Measurements from ENCODE around the gene OSBPL10.
"Not testable (repeated sequence)": the region's sequence is repeated elsewhere in the genome, so short reads cannot be mapped to it uniquely, and the experiment has no call there.

OSBPL10 gene, protein sequence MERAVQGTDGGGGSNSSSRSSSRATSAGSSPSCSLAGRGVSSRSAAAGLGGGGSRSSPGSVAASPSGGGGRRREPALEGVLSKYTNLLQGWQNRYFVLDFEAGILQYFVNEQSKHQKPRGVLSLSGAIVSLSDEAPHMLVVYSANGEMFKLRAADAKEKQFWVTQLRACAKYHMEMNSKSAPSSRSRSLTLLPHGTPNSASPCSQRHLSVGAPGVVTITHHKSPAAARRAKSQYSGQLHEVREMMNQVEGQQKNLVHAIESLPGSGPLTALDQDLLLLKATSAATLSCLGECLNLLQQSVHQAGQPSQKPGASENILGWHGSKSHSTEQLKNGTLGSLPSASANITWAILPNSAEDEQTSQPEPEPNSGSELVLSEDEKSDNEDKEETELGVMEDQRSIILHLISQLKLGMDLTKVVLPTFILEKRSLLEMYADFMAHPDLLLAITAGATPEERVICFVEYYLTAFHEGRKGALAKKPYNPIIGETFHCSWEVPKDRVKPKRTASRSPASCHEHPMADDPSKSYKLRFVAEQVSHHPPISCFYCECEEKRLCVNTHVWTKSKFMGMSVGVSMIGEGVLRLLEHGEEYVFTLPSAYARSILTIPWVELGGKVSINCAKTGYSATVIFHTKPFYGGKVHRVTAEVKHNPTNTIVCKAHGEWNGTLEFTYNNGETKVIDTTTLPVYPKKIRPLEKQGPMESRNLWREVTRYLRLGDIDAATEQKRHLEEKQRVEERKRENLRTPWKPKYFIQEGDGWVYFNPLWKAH

GRCh38 chr3:31981206-31982181, at the start of gene OSBPL10, which contains the start of gene ZNF860:
OSBPL10 (minus strand) TSS chr3:31981262; CDS start chr3:31981179, 83 bp downstream.
ZNF860 (plus strand) TSS chr3:31981750; CDS start chr3:31989080, 7,330 bp downstream.
- DNase-seq = no peak

- no peak for DNase-seq
These were observed 45.5 kb upstream of the OSBPL10 start for GRCh38 chr3:32026593-32026992.

GRCh38 chr3:32022947-32023346, 41.9 kb upstream of the OSBPL10 start:
- DNase-seq = no peak

DNA sequence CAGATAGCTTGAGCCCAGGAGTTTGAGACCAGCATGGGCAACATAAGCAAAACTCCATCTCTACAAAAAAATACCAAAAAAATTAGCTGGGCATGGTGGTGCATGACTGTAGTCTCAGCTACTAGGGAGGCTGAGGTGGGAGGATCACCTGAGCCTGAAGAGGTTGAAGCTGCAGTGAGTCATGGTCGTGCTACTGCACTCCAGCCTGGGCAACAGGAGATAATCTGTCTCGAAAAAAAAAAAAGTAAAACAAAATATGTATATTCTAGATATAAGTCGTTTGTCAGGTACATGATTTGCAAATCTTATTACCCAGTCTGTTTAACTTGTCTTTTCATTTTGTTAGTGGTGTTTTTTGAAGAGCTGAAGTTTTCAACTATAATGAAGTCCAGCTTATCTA, 40.7 kb upstream of the OSBPL10 start:
- no peak for DNase-seq

DNA sequence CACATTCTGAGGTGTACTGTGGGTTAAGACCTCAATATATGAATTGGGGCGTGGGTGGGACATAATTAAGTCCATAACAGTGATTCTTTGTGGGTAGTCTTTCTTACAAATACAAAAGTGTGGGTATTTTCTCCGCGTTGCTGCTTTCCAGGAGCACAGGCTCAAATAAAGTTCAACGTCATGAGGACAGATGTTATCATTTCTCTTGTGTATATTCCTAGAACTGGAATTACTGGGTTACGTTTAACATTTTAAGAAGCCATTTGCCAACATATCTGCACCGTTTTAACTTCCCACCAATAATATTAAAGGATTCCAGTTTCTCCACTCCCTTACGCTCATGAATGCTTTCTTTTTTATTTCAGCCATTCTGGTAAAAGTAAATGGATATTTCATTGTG, 40.1 kb upstream of the OSBPL10 start:
- DNase-seq = no peak

DNA sequence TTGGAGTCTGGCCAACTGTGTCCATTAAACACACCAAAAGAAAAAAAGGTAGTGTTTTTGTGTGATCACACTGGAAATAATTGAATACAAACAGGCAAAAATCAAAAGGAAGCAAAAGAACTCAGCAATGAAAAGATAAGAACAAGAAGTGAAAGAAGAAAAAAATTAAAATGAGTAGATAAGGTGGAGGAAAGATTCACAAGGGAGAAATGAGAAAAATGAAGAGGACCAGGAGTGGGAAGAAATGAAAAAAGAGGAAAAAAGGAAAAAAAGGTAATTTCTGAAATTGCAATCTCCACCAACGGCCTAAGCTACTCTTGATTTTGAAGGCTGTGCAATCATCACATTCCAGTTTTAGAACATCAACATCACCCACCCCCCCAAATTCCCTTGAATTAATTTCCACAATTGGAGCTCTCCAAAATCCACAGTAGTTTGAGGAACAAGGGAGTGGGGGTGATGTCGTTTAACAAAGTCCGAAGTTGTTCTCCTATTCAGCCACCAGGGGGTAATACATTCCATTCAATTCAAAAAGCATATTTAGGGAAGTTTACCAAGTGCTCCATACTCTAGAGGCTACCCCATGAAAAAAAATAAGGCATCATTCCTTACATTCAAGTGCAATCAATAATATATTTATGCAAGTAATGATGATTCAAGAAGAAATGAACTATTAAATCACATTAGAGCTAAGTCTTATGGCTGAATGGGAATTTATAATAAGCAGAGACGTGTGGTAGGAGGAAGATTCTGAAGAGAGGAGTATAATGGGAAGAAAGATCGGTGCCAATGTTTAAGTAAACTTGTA, 37.9 kb upstream of the OSBPL10 start:
- DNase-seq = no peak

DNA sequence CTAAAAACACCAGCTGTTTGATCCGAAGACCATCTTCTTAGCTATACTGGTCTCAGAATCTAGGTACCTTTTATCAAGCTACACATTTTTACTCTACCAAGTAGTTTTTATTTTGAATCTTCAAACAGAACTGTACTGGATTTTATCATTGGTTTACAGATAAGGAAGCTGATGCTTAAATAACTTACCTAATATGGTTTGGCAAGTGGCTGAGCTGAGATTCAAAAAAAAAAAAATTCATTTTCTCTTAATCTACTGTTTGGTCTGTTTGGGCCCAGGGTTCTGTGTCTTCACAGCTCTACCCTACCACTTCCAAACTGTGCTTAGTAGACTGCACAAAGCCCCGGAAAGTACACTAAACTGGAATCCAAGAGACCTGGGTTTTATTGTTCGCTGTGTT, 36.2 kb upstream of the OSBPL10 start:
- no peak for DNase-seq

DNA sequence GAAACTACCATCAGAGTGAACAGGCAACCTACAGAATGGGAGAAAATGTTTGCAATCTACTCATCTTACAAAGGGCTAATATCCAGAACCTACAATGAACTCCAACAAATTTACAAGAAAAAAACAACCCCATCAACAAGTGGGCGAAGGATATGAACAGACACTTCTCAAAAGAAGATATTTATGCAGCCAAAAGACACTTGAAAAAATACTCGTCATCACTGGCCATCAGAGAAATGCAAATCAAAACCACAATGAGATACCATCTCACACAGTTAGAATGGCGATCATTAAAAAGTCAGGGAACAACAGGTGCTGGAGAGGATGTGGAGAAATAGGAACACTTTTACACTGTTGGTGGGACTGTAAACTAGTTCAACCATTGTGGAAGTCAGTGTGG, 34.6 kb upstream of the OSBPL10 start:
- DNase-seq = not testable (repeated sequence)

DNA sequence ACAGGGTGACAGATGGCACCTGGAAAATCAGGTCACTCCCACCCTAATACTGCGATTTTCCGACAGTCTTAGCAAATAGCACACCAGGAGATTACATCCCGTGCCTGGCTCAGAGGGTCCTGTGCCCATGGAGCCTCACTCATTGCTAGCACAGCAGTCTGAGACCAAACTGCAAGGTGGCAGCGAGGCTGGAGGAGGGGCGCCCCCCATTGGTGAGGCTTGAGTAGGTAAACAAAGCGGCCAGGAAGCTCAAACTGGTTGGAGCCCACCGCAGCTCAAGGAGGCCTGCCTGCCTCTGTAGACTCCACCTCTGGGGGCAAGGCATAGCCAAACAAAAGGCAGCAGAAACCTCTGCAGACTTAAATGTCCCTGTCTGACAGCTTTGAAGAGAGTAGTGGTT, 29.6 kb upstream of the OSBPL10 start:
- DNase-seq = not testable (repeated sequence)

GRCh38 chr3:32009957-32010356, 28.9 kb upstream of the OSBPL10 start:
- no peak for DNase-seq

GRCh38 chr3:32009101-32009500, 28.0 kb upstream of the OSBPL10 start:
- no peak for DNase-seq

DNA sequence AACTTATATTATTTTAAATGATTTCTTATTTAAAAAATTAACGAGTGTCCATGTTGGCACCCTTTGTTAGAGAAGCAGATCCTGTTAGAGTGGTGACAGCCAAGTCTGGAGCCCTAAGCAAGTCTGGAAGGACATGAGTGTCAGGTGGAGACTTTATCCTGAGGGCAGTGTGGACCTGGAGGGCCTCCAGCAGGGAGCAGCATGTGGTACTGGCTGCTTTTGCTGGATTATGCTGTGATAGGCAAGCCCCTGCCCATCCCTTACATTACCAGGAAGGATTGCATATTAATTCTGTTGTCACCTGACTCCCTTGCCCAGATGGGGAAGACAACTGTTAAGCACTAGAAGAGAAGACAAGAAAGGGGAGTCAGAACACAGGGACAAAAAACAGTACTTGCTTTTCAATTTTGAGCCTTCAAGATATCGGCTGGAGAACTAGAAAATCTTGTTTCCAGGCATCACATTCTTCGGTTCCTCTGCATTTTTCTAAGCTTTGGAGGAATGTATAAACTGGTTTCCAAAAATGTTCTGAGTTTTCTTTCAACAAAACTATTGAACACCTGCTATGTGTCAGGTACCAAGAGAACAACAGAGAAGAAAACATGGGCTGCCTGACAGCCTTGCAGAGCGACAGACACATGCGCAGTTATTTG, 23.2 kb upstream of the OSBPL10 start:
- DNase-seq = no peak

DNA sequence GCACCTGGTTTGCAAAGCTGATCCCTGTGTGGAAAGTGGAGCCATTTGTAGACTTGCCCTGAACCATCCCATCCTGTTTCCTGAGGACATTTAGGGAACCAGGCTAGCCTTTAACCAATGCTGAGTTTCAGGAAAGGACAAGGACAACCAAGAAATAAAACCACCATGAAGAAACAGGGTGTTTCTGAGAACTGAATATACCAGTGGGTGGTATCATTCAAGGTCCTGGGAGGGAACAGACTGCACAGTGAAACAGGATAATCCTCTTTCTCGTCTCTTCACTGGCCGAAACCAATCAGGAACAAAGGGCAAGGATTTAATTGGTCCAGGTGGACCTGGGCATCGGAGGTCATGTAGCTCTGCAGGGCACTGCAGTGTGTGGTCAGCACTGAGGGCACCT, 22.3 kb upstream of the OSBPL10 start:
- DNase-seq = no peak

GRCh38 chr3:32002561-32003368, 21.7 kb upstream of the OSBPL10 start:
- DNase-seq = no peak

DNA sequence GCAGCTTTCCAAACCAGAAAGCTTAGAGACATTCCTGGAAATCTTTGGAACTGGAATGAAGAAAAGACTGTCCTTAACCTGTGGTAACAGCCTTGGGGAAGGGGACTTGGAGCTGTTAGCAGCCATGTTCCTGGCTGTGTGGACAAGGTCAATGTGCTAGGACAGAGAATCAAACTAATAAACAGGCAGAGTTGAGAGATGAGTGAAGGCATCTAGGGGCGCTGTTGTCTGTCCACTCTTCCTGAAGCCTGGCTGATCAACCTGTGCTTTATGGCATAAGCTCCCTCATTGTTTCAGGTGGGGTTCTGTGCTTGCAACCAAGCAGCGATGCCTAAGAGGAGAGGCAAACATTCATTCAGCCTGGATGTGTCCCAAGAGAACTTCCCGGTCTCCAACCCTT, 19.8 kb upstream of the OSBPL10 start:
- DNase-seq = no peak

- no peak for DNase-seq
These were observed 18.9 kb upstream of the OSBPL10 start for GRCh38 chr3:31999907-32000439.

GRCh38 chr3:31997500-31997899, 16.4 kb upstream of the OSBPL10 start:
- no peak for DNase-seq

DNA sequence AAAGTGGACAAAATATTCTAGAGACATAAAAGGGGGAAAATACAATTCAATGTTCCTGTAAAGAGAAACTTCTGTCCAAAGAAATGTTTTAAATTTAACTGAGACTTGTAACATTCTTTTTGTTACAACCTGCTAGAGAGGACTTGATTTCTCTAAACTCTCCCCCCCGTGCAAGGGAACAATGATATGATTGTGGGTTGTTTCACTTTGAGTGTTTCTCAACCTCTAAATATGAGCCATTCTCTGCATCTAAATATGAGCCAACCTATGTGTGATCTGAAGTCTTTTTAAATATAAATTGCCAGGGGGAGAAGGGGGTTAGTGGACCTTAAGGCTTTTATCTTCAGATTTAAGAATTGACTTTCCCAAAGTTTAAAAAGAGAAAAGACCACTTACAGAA, 15.1 kb upstream of the OSBPL10 start:
- DNase-seq = no peak

GRCh38 chr3:31995026-31995425, 14.0 kb upstream of the OSBPL10 start:
- not testable (repeated sequence) for DNase-seq

GRCh38 chr3:31993843-31994242, 12.8 kb upstream of the OSBPL10 start:
- no peak for DNase-seq
